GM18499 (cell line): ENCODE results near the gene UQCC2.

ENCODE experiments used
- ATAC-seq: cut with Tn5 transposase; IDR thresholded peaks from one replicate; pipeline ENCODE4 v1.9.1; 2021; ENCODE audit warnings: moderate number of reproducible peaks; ENCODE audit not compliant: insufficient read depth, unreplicated experiment

Gene UQCC2

GRCh38 chr6:33679761-33680160 lies 31.7 kb downstream of the UQCC2 start:
- no peak for ATAC-seq

GRCh38 chr6:33678932-33679490 lies 32.5 kb downstream of the UQCC2 start:
- ATAC-seq, result no peak

GRCh38 chr6:33678233-33678931 lies 33.1 kb downstream of the UQCC2 start:
- no peak for ATAC-seq

GRCh38 chr6:33677689-33678088 lies 33.8 kb downstream of the UQCC2 start:
- no peak for ATAC-seq

- ATAC-seq, result no peak
Observed at GRCh38 chr6:33677143-33677660, 34.3 kb downstream of the UQCC2 start.

- no peak for ATAC-seq
Observed at GRCh38 chr6:33676416-33677142, 34.9 kb downstream of the UQCC2 start.

- ATAC-seq, result no peak
Observed at GRCh38 chr6:33675968-33676367, 35.5 kb downstream of the UQCC2 start.

- no peak for ATAC-seq
Observed at GRCh38 chr6:33673851-33674250, 37.6 kb downstream of the UQCC2 start.

GRCh38 chr6:33672808-33673207 lies 38.7 kb downstream of the UQCC2 start:
- no peak for ATAC-seq

GRCh38 chr6:33671744-33672072 lies 39.8 kb downstream of the UQCC2 start:
- ATAC-seq, result no peak

GRCh38 chr6:33670971-33671743 lies 40.3 kb downstream of the UQCC2 start:
- no peak for ATAC-seq

- ATAC-seq, result no peak
Observed at GRCh38 chr6:33670086-33670660, 41.3 kb downstream of the UQCC2 start.

- no peak for ATAC-seq
Observed at GRCh38 chr6:33668914-33669313, 42.6 kb downstream of the UQCC2 start.

GRCh38 chr6:33668328-33668727 lies 43.2 kb downstream of the UQCC2 start:
- no peak for ATAC-seq

- no peak for ATAC-seq
Observed at GRCh38 chr6:33667776-33668175, 43.7 kb downstream of the UQCC2 start.

GRCh38 chr6:33667072-33667471 lies 44.4 kb downstream of the UQCC2 start:
- no peak for ATAC-seq

GRCh38 chr6:33665957-33666356 lies 45.5 kb downstream of the UQCC2 start:
- no peak for ATAC-seq

- ATAC-seq, result no peak
Observed at GRCh38 chr6:33664506-33665057, 46.9 kb downstream of the UQCC2 start.

- ATAC-seq, result no peak
Observed at GRCh38 chr6:33663727-33664449, 47.6 kb downstream of the UQCC2 start.
